ENCODE data around the gene INPP4B. TPM values are rescaled to one million over a fixed set of nuclear protein-coding genes. Genes with fewer than 3 reads are reported as not detected.

The INPP4B gene
- polyA plus RNA-seq, 1 of the 3 experiments (the other 2 are of a cell fraction): 0.08 TPM

DNA sequence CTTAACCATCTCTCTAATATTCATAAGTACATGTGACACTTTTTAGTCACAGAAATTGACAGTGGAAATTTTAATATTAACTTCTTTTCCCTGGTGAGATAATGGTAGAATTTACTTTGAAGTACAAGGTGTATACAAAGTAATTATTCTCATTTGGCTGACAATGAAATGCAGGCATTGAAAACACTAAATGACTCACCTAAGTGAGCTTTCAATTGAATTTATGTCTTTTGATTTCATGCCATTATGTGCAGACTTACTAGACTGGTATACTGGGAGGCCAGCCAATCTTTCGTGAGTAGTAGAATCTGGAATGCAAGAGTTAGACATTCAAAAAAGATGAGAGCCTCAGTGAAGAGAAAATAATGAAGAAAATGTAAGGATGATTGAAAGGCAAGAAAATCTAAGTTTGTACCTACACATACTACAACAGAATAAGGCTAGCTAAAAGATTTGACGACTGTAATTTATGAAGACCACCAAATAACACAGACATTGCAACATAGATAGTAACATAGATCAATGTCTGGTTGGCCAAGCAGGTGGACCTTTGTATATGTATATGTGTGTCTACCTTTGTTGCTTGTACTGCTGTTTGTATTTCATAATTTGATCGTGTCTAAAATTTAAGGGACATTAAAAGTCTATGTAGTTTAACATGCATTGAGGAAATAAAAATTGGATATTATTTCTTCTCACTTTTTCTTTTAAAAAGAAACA, 750.1 kb downstream of the INPP4B start (continued):
- no peak for TF ChIP-seq IRF3 (IDR thresholded peaks at IDR 0.05; ENCODE audit: low read depth, low read length)
- peak; percentile 98 for TF ChIP-seq TCF12 (IDR thresholded peaks at IDR 0.05)
- TF ChIP-seq CHD2 (IDR thresholded peaks at IDR 0.05; ENCODE audit: low read length, partially characterized antibody): no peak
- TF ChIP-seq FOXJ3 (CRISPR knock-in tag; IDR thresholded peaks at IDR 0.05): no peak
- peak; percentile 99 for TF ChIP-seq JUND (IDR thresholded peaks at IDR 0.05)
- TF ChIP-seq, protein P1, sequence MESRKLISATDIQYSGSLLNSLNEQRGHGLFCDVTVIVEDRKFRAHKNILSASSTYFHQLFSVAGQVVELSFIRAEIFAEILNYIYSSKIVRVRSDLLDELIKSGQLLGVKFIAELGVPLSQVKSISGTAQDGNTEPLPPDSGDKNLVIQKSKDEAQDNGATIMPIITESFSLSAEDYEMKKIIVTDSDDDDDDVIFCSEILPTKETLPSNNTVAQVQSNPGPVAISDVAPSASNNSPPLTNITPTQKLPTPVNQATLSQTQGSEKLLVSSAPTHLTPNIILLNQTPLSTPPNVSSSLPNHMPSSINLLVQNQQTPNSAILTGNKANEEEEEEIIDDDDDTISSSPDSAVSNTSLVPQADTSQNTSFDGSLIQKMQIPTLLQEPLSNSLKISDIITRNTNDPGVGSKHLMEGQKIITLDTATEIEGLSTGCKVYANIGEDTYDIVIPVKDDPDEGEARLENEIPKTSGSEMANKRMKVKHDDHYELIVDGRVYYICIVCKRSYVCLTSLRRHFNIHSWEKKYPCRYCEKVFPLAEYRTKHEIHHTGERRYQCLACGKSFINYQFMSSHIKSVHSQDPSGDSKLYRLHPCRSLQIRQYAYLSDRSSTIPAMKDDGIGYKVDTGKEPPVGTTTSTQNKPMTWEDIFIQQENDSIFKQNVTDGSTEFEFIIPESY (IDR thresholded peaks at IDR 0.05; ENCODE audit: borderline replicate concordance, low read depth): peak; percentile 74; the same call in 1 of the 2 replicates
- peak; percentile 88 for TF ChIP-seq POLR2AphosphoS5 (IDR thresholded peaks at IDR 0.05; ENCODE audit: low read depth, low read length)
- TF ChIP-seq GABPA (IDR thresholded peaks at IDR 0.05; ENCODE audit: low read depth): no peak

- Histone ChIP-seq H3K9ac (no peak overlapping the region), H3K4me2 (no peak overlapping the region), H3K27ac (ENCODE audit: low read depth in 2 of 2, low read length in 1 of 2) (peak overlapping the region in 1 of 2 experiments; percentile 97; a peak in 2 of 4 replicates), H3K36me3 (replicated peaks in 1 of 2; ENCODE audit: control insufficient read depth in 1 of 2, insufficient read depth in 2 of 2, low read length in 1 of 2) (no peaks in the 10 kb centered on the region), H3K79me2 (ENCODE audit: insufficient read depth) (no peaks in the 10 kb centered on the region), H3K27me3 (ENCODE audit: insufficient read depth) (no peaks in the 10 kb centered on the region), H3K4me1 (ENCODE audit: control insufficient read depth in 1 of 2, insufficient read depth in 2 of 2, low read depth in 1 of 2, low read length in 1 of 2) (peaks cover 6 to 15% of the 10 kb centered on the region in 2 experiments), H4K20me1 (ENCODE audit: insufficient read depth) (no peaks in the 10 kb centered on the region), H3K9me2 (no peaks in the 10 kb centered on the region), H2AFZ (ENCODE audit: low read depth) (no peak overlapping the region), H3K4me3 (ENCODE audit: low read depth in 2 of 2, low read length in 1 of 2) (no peak overlapping the region), H3F3A (replicated peaks; ENCODE audit: insufficient read depth) (peaks cover 31% of the 10 kb centered on the region), H3K9me3 (no peaks in the 10 kb centered on the region)
- DNase-seq: no peak
- WGBS (ENCODE audit: low lambda C conversion rate): 80% methylated on average over 1 of the region's 1 CpG
- ChIA-PET CTCF (interaction anchor here (1.1 kb wide), 1 partner anchor 430 kb away, joined by 3 read pairs; no protein-coding TSS in a partner anchor), POLR2A (no interaction called here)
- TF ChIP-seq NRF1 (IDR thresholded peaks at IDR 0.05; ENCODE audit: low read depth, low read length): no peak
- TF ChIP-seq FOSL2 (IDR thresholded peaks at IDR 0.05; ENCODE audit: borderline replicate concordance, low read depth): no peak
- no peak for TF ChIP-seq FOXJ3 (CRISPR knock-in tag; IDR thresholded peaks at IDR 0.05)
- TF ChIP-seq RXRA (IDR thresholded peaks at IDR 0.05; ENCODE audit: borderline replicate concordance, low read depth): no peak
- TF ChIP-seq RAD21 (IDR thresholded peaks at IDR 0.05; ENCODE audit: low read length): no peak
- no peak for TF ChIP-seq RFX5 (IDR thresholded peaks at IDR 0.05; ENCODE audit: low read length)
- TF ChIP-seq USF1 (IDR thresholded peaks at IDR 0.05; ENCODE audit: borderline replicate concordance, low read depth): no peak
These were observed 753.2 kb downstream of the INPP4B start for GRCh38 chr4:142092941-142093340.
